Suprapubic skin (tissue), 3 donors: Measurements from ENCODE around the gene DNPEP.

Experiments
- CTCF ChIP-seq, 2 donors: fragments of 200-600 bp in 1 of 2; fragments of 450-650 bp in 1 of 2; sonication (generic) in 1 of 2; IDR thresholded peaks; one replicate each; pipeline ENCODE4 v1.5.1; 2016 to 2019; ENCODE audit warnings: antibody characterized with exemption in 2 of 2, mild to moderate bottlenecking in 1 of 2, moderate library complexity in 1 of 2
- POLR2A ChIP-seq, 2 donors: fragments of 450-650 bp; IDR thresholded peaks; one replicate each; pipeline ENCODE4 v1.6.1; 2017; ENCODE audit warnings: antibody characterized with exemption in 2 of 2, mild to moderate bottlenecking in 2 of 2, moderate library complexity in 2 of 2

- TF ChIP-seq CTCF (IDR thresholded peaks at IDR 0.05) (no peak), POLR2A (IDR thresholded peaks at IDR 0.05) (no peak)
Measured at GRCh38 chr2:219409619-219410018, 21.9 kb upstream of the DNPEP start.
